SK-N-MC (cell line): Measurements from ENCODE around the gene HORMAD2.

Source experiments
- EZH2 ChIP-seq: fragments of 200-600 bp; sonication (generic); IDR thresholded peaks from one replicate; pipeline ENCODE4 v1.6.1; 2017; ENCODE audit warnings: antibody characterized with exemption
- FOXP2 ChIP-seq: optimal IDR thresholded peaks from 2 replicates; pipeline ENCODE3; 2011; ENCODE audit warnings: mild to moderate bottlenecking, moderate library complexity; ENCODE audit not compliant: insufficient read depth; ENCODE audit errors: extremely low read length, control extremely low read depth
- POLR2AphosphoS5 ChIP-seq: IDR thresholded peaks from 2 replicates; pipeline ENCODE4 v1.6.1; 2012; ENCODE audit warnings: mild to moderate bottlenecking, low read depth, low read length, borderline replicate concordance

- TF ChIP-seq POLR2AphosphoS5, result no peak
- TF ChIP-seq EZH2, result no peak
- TF ChIP-seq FOXP2, result no peak
These were observed 95.5 kb downstream of the HORMAD2 start for GRCh38 chr22:30175690-30176288.
